Right forelimb (tissue), 1 donor: ENCODE results near the gene DAPK1.

ENCODE experiments used
- DNase-seq: peaks from one replicate; pipeline ENCODE4 v3.0.0-alpha.2; 2018

The DAPK1 gene

DNA sequence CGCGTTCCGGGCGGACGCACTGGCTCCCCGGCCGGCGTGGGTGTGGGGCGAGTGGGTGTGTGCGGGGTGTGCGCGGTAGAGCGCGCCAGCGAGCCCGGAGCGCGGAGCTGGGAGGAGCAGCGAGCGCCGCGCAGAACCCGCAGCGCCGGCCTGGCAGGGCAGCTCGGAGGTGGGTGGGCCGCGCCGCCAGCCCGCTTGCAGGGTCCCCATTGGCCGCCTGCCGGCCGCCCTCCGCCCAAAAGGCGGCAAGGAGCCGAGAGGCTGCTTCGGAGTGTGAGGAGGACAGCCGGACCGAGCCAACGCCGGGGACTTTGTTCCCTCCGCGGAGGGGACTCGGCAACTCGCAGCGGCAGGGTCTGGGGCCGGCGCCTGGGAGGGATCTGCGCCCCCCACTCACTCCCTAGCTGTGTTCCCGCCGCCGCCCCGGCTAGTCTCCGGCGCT, at the start of gene DAPK1:
Gene DAPK1 (plus strand): TSS at position 264 of the 442 bp plus-strand sequence. CDS start 1,211 bp downstream, outside the sequence.
- peak; percentile 80 for DNase-seq

GRCh38 chr9:87451149-87451548, 46.5 kb upstream of the DAPK1 start:
- no peak for DNase-seq

- no peak for DNase-seq
Measured at GRCh38 chr9:87455407-87455806, 42.3 kb upstream of the DAPK1 start.

- DNase-seq, result no peak
Measured at GRCh38 chr9:87461256-87461655, 36.4 kb upstream of the DAPK1 start.

DNA sequence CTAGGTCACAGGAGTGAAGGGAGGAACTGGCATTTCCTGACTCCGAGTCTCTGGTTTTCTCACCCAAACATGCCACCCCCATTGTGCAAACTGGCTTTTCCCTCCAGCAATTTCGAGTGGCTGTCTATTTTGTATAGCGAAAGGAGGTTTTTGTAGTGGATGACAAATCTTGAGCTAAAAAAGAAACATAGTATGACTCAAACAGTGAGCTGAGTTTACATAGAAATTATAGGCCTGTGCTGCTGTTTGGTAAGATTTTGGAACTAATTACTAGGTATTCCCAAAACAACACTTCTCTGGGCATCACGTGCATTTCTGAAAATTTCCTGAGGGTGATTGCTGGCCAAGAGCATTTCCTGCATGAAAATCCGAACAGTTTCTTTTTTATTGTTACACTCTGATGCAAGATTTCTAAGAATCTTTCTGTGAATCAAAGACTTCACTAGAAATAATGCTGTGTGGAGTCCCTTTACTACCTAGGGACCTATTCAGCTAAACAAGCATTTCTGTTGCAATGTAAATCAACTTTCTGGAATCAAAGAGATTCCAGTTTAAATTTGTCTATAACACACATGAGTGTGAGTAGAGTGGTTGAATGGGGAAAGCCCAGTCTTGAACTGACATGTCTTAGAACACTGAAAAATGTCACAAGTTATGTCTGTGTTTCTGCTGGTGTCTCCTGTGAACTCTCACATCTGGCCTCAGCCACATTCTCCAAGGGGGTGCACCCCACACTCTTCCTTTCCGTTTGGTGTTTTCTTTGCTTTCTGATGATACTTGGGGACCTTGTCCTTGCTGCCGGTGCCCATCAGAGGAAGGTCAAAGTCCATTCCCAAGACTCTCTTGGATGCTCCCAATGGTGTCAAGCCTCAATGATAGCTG, 33.3 kb upstream of the DAPK1 start:
- no peak for DNase-seq

DNA sequence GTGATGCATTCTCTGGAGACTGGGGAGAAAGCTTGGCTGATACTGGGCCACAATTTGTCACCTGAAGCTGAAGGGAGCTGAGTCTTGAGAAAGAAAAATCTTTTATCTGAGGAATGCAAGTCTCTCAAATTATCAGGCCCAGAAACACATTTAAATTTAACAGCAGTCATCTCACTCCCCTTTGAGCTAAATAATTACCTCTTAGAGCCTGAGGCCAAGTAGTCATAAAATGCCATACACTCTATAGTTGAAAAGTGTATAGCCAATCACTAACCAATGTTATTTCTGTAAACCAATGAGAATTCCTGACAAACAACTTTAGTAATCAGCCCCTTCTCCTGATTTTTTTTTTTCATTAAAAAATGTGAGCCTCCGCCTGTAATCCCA, 32.7 kb upstream of the DAPK1 start:
- no peak for DNase-seq

- DNase-seq, result no peak
Measured at GRCh38 chr9:87465816-87466215, 31.9 kb upstream of the DAPK1 start.

DNA sequence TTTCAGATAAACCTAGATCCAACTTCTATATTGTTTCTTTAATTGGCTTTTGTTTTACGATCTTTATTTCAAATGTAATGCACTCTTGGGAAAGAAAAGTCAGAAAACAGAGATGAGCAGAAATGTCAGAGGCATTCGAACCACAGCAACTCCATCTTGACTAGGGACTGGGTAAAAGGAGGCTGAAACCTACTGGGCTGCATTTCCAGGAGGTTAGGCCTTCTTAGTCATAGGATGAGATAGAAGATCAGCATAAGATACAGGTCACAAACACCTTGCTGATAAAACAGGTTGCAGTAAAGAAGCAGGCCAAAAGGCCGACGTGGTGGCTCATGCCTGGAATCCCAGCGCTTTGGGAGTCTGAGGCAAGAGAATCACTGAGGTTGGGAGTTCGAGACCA, 30.5 kb upstream of the DAPK1 start:
- DNase-seq, result no peak

- no peak for DNase-seq
Measured at GRCh38 chr9:87469793-87470465, 27.7 kb upstream of the DAPK1 start.

DNA sequence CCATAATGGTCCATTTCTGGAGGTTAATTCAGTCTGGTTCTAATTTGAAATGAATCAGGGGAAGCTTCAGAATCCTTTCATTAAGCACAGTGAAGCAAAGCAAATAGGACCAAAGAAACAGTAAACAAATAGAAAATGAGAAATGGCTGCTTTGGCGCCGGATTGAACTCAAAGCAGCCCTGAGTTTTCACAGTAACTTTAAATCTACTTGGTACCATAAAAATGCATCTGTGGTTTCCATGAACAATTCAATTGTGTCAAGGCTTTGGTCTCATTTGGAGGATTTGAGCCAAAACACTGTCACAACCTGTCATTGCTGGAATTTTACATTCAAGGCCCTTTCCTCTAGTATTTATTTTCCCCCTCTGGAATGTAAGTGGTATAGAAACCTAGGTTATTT, 25.9 kb upstream of the DAPK1 start:
- no peak for DNase-seq

DNA sequence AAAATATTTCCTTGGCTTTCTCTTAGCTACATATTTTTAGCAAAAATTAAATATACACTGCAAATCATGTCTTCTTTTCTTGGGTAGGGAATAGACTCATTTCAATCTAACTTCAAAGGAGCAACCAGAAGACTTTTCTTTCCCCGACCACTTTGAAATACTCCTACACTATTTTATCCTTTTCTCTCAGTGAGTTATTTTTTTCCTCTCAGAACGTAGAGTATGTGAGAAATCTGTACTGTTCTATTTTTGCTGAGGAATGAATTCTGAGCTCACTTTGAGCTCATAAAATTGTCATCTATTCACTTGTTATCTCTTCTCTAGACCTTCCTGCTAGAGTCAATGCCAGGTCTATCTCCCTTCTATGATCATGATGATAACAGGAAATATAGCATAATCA, 22.2 kb upstream of the DAPK1 start:
- DNase-seq, result no peak

DNA sequence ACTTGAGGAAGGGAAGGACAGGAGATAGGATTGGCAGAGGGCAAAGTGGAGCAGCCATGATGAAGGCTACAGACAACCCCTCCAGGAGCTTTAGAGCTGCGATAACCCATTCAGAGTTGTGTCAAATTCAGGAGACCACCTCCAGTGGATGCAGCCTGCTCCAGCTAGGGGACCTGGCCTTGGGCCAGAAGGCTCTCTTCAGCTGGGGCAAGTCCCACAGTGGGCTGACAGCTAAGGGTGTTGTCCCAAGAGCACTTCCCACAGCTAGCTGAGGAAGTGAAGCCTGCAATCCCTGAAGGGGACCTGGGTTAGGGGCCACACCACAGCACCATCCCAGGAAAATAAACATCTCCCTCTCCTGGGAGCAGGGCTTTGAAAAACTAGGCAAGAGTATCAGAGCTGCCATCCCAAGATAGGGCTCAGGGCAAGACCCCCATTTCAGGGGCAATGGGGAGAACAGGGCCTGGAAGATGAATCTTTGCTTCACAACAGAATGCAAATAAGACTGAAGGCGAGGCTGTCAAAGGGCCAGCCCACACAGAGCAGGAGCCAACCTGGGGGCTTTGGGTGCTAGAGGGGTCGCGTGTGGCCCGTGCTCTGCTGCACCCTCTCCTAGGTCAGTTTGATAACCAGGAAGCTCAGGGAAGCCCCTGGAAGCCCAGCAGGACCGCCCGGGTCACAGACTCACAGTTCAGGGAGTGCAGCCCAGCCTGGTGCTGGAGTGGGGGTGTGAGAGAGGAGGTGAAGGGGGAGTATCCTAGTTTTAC, 19.3 kb upstream of the DAPK1 start:
- no peak for DNase-seq

DNA sequence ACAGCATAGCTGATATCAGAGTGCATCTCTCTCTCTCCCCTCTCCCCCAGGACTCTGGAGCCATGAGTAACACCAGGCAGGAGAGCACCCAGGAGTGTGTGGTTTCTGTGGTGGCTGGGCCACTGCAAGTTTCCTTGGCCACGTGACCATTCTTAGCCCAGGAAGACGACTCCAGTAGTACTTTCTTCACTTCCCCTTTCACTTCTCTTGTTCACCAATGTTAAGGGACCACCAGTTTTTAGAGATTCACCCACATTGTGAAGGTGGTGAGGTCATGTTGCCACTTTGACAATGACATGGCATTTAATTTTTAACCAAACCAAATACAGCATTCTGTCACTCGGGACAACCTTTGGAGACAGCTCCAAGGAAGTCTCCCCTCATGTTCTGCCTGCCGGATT, 17.9 kb upstream of the DAPK1 start:
- no peak for DNase-seq

DNA sequence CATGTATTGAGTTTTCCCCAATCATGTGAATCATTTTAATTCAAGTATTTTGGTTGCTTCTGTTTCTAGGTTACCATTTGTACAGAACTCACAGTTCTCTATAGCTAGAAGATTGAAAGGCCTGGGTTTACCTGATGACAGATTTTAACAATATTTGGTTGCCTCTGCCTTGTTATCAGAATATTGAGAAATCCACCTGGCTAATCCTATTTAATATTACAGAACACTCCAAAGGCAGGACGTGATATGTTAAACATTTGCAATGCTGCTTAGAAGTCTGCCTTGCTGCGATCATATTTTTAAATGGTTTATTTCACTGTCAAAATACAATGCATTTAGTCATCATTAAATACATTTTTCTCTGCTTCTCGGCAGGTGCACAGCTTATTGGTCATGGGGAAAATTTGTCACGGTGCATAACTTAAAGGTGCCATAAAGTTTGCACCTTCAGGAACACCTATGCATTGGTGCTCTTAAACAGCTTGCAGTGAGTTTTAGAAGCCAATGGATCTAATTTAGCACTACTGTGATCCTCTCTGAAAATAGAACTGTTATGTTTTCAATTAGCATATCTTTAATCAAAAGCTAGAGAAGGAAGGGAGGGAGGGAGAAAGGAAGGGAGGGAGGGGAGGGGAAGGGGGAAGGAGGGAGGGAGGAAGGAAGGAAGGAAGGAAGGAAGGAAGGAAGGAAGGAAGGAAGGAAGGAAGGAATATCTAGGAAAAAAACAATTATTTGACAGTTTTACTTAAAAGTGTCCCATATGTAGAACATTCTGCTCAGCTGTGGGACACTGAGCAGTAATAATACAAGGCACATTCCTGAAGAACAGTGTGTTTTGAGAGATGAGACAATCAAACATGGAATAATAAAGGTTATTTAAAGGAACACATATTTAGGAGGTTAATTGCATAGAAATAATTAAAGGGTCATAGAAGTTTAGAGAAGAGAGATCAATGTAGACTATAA, 15.5 kb upstream of the DAPK1 start:
- no peak for DNase-seq

DNA sequence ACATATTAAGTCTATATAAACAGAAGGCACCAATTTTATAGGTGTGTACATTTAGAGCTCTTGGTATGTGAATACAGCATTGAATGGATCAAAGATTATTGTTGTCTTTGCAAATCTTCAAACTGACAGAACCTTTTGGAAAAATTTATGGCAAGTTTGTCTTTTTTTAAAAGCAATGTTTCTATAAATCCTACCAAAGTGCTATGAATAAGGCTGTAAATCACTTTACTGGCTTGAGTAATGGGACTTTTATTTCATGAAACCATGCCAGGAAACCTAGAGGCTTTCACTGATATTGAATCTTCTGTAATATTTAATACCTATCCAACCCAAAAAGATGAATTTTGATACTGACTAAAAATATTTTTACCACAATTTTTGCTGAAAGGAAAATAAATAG, 7.4 kb upstream of the DAPK1 start:
- no peak for DNase-seq

DNA sequence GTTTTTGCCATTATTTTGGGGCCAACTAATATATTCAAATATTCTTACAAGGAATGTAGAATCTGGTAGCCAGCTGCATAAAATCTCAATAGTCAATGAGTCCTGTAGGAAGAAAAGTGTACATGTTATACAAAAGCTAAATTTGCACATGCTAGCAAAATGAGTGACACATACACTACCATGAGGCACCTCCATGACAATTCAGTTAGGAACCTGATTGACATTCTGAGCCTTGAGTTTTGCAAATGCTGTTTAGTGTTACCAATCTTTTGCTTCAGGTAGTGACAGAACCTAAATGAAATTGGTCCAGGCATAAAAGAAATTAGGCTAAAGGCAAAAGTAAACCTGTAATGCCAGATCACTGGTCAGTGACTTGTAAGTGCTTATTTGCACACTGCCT, 6.8 kb upstream of the DAPK1 start:
- DNase-seq, result no peak

- no peak for DNase-seq
Measured at GRCh38 chr9:87491523-87491922, 6.1 kb upstream of the DAPK1 start.

GRCh38 chr9:87492642-87493041, 5.0 kb upstream of the DAPK1 start:
- no peak for DNase-seq

DNA sequence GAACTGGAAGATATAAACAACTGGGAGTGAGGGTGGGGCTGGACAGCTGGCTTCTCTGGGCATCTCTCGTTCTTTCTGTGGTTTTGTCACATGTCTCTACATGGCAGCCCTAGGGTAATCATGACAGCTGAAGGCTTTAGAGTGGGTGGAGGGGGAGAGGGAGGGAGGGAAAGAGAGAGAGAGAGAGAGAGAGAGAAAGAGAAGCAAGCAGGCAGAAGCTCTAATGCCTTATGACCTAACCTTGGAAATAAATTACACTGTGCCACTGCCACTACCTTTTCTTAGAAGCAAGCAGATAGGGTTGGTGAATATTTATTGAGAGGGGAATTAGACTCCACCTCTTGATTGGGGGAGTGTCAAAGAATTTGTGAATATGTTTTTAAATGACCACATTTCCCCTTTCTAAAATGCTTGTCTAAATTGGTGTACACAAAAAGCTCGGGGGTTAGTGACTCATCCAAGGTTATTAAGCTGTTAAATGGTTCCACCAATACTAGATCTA, 2.6 kb upstream of the DAPK1 start:
- no peak for DNase-seq

GRCh38 chr9:87497080-87497603, 525 bp upstream of the DAPK1 start:
- DNase-seq, result no peak

DNA sequence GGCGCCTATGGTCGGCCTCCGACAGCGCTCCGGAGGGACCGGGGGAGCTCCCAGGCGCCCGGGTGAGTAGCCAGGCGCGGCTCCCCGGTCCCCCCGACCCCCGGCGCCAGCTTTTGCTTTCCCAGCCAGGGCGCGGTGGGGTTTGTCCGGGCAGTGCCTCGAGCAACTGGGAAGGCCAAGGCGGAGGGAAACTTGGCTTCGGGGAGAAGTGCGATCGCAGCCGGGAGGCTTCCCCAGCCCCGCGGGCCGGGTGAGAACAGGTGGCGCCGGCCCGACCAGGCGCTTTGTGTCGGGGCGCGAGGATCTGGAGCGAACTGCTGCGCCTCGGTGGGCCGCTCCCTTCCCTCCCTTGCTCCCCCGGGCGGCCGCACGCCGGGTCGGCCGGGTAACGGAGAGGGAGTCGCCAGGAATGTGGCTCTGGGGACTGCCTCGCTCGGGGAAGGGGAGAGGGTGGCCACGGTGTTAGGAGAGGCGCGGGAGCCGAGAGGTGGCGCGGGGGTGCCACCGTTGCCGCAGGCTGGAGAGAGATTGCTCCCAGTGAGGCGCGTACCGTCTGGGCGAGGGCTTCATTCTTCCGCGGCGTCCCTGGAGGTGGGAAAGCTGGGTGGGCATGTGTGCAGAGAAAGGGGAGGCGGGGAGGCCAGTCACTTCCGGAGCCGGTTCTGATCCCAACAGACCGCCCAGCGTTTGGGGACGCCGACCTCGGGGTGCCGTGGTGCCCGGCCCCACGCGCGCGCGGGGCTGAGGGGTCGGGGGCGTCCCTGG, 561 bp downstream of the DAPK1 start:
- peak; percentile 76 for DNase-seq
